ENCODE measurements around the gene VAC14.
"Not testable (repeated sequence)": the region's sequence is repeated elsewhere in the genome, so short reads cannot be mapped to it uniquely, and the experiment has no call there.

- TF ChIP-seq CTCF, POLR2A (IDR thresholded peaks at IDR 0.05): not testable (repeated sequence)
Measured at GRCh38 chr16:70818088-70818487, 17.1 kb upstream of the VAC14 start.

Measured in esophagus squamous epithelium (tissue), 4 donors.